DOHH2 (cell line): ENCODE results near the gene TSHZ2.

Experiments used
- EZH2phosphoT487 ChIP-seq: fragments of 200-600 bp; sonication (generic); IDR thresholded peaks from 2 replicates; pipeline ENCODE4 v1.6.1; 2017; ENCODE audit warnings: borderline replicate concordance, mild to moderate bottlenecking, antibody characterized with exemption, low read length, moderate library complexity, mixed read lengths
- TF ChIP-seq, protein P1 (sequence below): fragments of 200-600 bp; sonication (generic); IDR thresholded peaks from one replicate; pipeline ENCODE4 v1.5.1; 2014; ENCODE audit warnings: antibody characterized with exemption, mild to moderate bottlenecking, low read depth, low read length; ENCODE audit not compliant: poor library complexity, severe bottlenecking

DNA sequence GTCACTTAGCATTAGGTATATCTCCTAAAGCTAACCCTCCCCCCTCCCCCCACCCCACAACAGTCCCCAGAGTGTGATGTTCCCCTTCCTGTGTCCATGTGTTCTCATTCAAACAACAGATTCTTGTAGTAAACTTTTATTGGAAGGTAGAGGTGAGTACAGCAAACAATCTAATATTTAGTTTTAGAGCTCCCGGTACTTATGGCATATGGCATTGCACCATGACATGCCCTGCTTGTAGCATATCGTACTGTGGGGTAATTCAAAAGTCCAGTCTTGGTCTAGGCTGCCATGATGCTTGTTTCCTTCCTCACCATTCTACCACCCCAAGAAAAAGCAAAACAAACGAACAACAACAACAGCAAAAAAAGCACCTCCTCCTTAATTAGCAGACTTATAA, 332.0 kb downstream of the TSHZ2 start:
- TF ChIP-seq, protein P1, sequence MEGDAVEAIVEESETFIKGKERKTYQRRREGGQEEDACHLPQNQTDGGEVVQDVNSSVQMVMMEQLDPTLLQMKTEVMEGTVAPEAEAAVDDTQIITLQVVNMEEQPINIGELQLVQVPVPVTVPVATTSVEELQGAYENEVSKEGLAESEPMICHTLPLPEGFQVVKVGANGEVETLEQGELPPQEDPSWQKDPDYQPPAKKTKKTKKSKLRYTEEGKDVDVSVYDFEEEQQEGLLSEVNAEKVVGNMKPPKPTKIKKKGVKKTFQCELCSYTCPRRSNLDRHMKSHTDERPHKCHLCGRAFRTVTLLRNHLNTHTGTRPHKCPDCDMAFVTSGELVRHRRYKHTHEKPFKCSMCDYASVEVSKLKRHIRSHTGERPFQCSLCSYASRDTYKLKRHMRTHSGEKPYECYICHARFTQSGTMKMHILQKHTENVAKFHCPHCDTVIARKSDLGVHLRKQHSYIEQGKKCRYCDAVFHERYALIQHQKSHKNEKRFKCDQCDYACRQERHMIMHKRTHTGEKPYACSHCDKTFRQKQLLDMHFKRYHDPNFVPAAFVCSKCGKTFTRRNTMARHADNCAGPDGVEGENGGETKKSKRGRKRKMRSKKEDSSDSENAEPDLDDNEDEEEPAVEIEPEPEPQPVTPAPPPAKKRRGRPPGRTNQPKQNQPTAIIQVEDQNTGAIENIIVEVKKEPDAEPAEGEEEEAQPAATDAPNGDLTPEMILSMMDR: no peak
- TF ChIP-seq EZH2phosphoT487: no peak
